Left ventricle myocardium inferior (tissue), 1 donor: Measurements from ENCODE around the gene C10orf71. TPM values are rescaled to one million over a fixed set of nuclear protein-coding genes. Genes with fewer than 3 reads are reported as not detected.

Source experiments
- DNase-seq: peaks from one replicate; pipeline ENCODE4 v3.0.0-alpha.2; 2020
- H3K27ac ChIP-seq: fragments of 200-600 bp; replicated peaks from 2 replicates; pipeline ENCODE4 v1.8.0; 2021
- H3K27me3 ChIP-seq: fragments of 200-600 bp; 2 replicates; pipeline ENCODE4 v1.8.0; 2021; ENCODE audit warnings: low read depth
- H3K36me3 ChIP-seq: fragments of 200-600 bp; 2 replicates; pipeline ENCODE4 v1.8.0; 2021
- H3K4me1 ChIP-seq: fragments of 200-600 bp; 2 replicates; pipeline ENCODE4 v1.8.0; 2021
- H3K4me3 ChIP-seq: fragments of 200-600 bp; 2 replicates; pipeline ENCODE4 v1.8.0; 2021; ENCODE audit warnings: mild to moderate bottlenecking, moderate library complexity
- H3K9me3 ChIP-seq: fragments of 200-600 bp; replicated peaks from 2 replicates; pipeline ENCODE4 v1.8.0; 2021
- CTCF ChIP-seq: fragments of 200-600 bp; IDR thresholded peaks from 2 replicates; pipeline ENCODE4 v1.8.0; 2021; ENCODE audit warnings: antibody characterized with exemption, mild to moderate bottlenecking, borderline replicate concordance
- intact Hi-C: fragments of 100-400 bp; cut with micrococcal nuclease; formaldehyde crosslinking; loops from one replicate; pipeline ENCODE4 v1.11.0; 2022
- total RNA-seq: library from RNA; stranded (reverse); fragmentation: NEBNext Ultra II Directional; extraction: Animal tissue kit (Norgen Biotek cat#: 25700); gene quantifications from one replicate; pipeline ENCODE4 v1.2.1, GENCODE V29; 2021
- donor health status: DM: no; HTN: yes; CAD: no; lungs with severe emphysema.

The C10orf71 gene
- total RNA-seq, 1 donor from 2014 or later: 136 TPM

DNA sequence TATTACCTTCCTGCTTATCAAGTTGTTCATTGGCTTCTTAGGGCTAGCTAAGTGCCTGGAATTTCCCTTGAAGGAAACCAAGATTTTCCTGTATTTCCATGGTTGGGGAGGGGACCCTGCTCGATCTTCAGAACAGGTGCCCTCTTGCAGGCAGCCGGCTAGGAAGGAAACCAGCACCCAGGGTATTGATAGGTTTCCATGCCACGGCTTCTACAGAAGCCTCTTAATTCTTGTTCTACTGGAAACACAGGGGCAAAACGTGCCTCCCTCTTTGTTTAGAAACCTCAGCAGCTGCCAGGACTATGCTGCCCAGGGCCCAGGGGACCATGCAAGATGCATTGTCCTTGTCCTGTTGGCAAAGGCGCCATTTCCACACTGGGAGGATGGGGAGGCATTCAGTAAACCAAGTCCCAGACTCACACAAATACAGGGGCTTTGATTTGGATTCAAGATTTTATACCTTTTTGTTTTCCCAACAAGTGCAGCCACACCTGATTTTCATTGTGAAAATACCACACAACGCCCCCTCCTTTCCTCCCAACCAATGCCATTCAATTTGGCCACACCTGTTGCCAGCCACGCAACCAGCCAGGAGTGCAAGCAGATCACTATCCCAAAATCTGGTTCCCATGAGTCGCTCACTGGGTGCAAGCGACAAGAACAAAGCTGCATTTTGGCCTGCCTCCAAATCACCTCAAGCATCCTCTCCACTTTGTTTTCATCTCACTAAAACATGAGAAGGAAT lies 29.6 kb downstream of the C10orf71 start:
- Histone ChIP-seq H3K36me3 (peaks cover 14% of the 10 kb centered on the region), H3K27ac (no peak overlapping the region), H3K9me3 (no peaks in the 10 kb centered on the region), H3K4me1 (peaks cover 13% of the 10 kb centered on the region), H3K27me3 (no peaks in the 10 kb centered on the region), H3K4me3 (no peak overlapping the region)
- TF ChIP-seq CTCF: no peak
- intact Hi-C loops: no loop called here
- DNase-seq: no peak

- intact Hi-C loops: no loop called here
- Histone ChIP-seq H3K36me3 (peaks cover 14% of the 10 kb centered on the region), H3K4me3 (no peak overlapping the region), H3K27ac (no peak overlapping the region), H3K27me3 (no peaks in the 10 kb centered on the region), H3K4me1 (peaks cover 8% of the 10 kb centered on the region), H3K9me3 (no peaks in the 10 kb centered on the region)
- no peak for TF ChIP-seq CTCF
- DNase-seq: no peak
Measured at GRCh38 chr10:49329146-49329505, 30.2 kb downstream of the C10orf71 start.

DNA sequence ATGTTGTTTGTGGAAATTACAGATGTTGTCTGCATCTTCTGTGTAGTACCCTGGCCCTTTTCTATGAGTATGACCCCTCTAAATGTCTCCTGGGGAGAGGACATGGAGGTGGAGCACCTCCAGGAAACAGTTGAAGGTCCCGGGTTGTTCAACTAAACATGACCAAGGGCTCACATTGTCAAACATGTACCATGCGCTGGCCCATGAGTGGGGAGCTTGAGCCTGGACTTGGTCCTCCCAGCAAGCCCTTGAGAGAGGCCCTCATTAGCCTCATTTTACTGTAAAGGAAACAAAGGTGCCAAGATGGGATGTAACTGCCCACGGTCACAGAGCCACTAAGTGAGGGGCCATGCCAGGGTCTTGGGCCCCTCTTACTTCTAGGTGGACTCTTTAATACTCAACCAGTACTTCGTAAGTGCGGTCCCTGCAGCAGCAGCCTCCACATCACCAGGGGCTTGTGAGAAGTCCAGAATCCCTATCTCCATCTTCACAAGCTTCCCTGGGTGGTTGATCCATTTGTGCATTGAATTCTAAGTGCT lies 31.2 kb downstream of the C10orf71 start:
- no peak for DNase-seq
- H3K9me3 ChIP-seq: no peaks in the 10 kb centered on the region
- peaks cover 6% of the 10 kb centered on the region for H3K4me1 ChIP-seq
- no peaks in the 10 kb centered on the region for H3K27me3 ChIP-seq
- H3K4me3 ChIP-seq: no peak overlapping the region
- intact Hi-C loops: no loop called here
- no peak overlapping the region for H3K27ac ChIP-seq
- H3K36me3 ChIP-seq: peaks cover 6% of the 10 kb centered on the region
- no peak for TF ChIP-seq CTCF

- TF ChIP-seq CTCF: no peak
- no peak for DNase-seq
- peaks cover 6% of the 10 kb centered on the region for H3K4me1 ChIP-seq
- no peaks in the 10 kb centered on the region for H3K9me3 ChIP-seq
- H3K27me3 ChIP-seq: no peaks in the 10 kb centered on the region
- intact Hi-C loops: no loop called here
- H3K27ac ChIP-seq: no peak overlapping the region
- no peak overlapping the region for H3K4me3 ChIP-seq
- H3K36me3 ChIP-seq: peaks cover 2% of the 10 kb centered on the region
Measured at GRCh38 chr10:49331431-49331830, 32.5 kb downstream of the C10orf71 start.

DNA sequence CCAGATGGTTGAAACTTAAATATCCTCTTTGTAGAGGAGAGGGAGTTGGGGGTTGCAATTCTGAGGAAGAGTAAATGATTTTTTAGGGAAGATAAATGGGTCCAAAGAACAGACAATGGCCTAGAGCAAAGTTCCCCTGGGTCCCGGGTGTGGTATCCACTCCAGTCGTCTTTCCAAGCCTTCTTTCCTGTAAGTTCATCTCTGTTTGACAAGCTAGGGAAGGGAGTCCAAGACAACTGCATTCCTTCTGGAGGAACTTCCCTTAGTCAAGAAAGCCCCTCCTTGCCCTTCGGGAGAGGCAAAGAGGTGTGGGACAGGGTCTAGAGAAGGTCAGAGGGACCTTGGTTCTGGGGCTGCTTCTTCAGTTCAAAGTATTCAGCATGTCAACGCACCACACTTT lies 33.4 kb downstream of the C10orf71 start:
- no peaks in the 10 kb centered on the region for H3K27me3 ChIP-seq
- no peak overlapping the region for H3K4me3 ChIP-seq
- H3K4me1 ChIP-seq: peaks cover 6% of the 10 kb centered on the region
- no peak for DNase-seq
- intact Hi-C loops: no loop called here
- H3K36me3 ChIP-seq: no peaks in the 10 kb centered on the region
- H3K27ac ChIP-seq: no peak overlapping the region
- no peaks in the 10 kb centered on the region for H3K9me3 ChIP-seq
- TF ChIP-seq CTCF: no peak
